Mesothelial cell of epicardium (in vitro differentiated cells): ENCODE measurements around the gene SERTAD3. TPM values are rescaled to one million over a fixed set of nuclear protein-coding genes. Genes with fewer than 3 reads are reported as not detected.
"Not testable (repeated sequence)": the region's sequence is repeated elsewhere in the genome, so short reads cannot be mapped to it uniquely, and the experiment has no call there.

Experiments
- DNase-seq, 2 experiments: peaks; one replicate each; pipeline ENCODE4 v3.0.0; 2021; ENCODE audit warnings: low spot score in 2 of 2; ENCODE audit not compliant: unreplicated experiment in 2 of 2
- H3K27ac Mint-ChIP-seq: 2 replicates; pipeline ENCODE4 v1.8.0; 2021; ENCODE audit warnings: mixed read lengths
- H3K27me3 Mint-ChIP-seq: 2 replicates; pipeline ENCODE4 v1.8.0; 2021; ENCODE audit warnings: low read depth, mixed read lengths
- H3K36me3 Mint-ChIP-seq: 2 replicates; pipeline ENCODE4 v1.8.0; 2021; ENCODE audit warnings: mixed read lengths
- H3K4me1 Mint-ChIP-seq: 2 replicates; pipeline ENCODE4 v1.8.0; 2021; ENCODE audit warnings: mixed read lengths
- H3K4me3 Mint-ChIP-seq: 2 replicates; pipeline ENCODE4 v1.8.0; 2021; ENCODE audit warnings: mild to moderate bottlenecking, moderate library complexity, mixed read lengths
- H3K9me3 Mint-ChIP-seq: 2 replicates; pipeline ENCODE4 v1.8.0; 2021; ENCODE audit warnings: mixed read lengths
- CTCF ChIP-seq: fragments of 200-600 bp; sonication (generic); IDR thresholded peaks from one replicate; pipeline ENCODE4 v1.5.0; 2021; ENCODE audit warnings: antibody characterized with exemption; ENCODE audit not compliant: unreplicated experiment
- total RNA-seq: library from RNA; stranded (reverse); gene quantifications from 3 replicates; pipeline ENCODE4 v1.2.1, GENCODE V29; 2021

Gene SERTAD3
- total RNA-seq, 1 donor from 2014 or later: 70.0 TPM

- TF ChIP-seq CTCF: no peak
- Mint-ChIP-seq H3K9me3 (no peaks in the 10 kb centered on the region), H3K27me3 (no peaks in the 10 kb centered on the region), H3K36me3 (no peaks in the 10 kb centered on the region), H3K4me1 (peaks cover 12% of the 10 kb centered on the region), H3K27ac (no peak overlapping the region), H3K4me3 (no peak overlapping the region)
- DNase-seq: no peak
Observed at GRCh38 chr19:40412866-40413265, 31.3 kb downstream of the SERTAD3 start.

GRCh38 chr19:40411958-40412499 is 32.1 kb downstream of the SERTAD3 start:
- H3K27ac Mint-ChIP-seq: no peak overlapping the region
- no peak for DNase-seq

GRCh38 chr19:40411125-40411842 is 32.9 kb downstream of the SERTAD3 start:
- Mint-ChIP-seq H3K9me3 (no peaks in the 10 kb centered on the region), H3K27ac (no peak overlapping the region), H3K4me1 (peaks cover 7% of the 10 kb centered on the region), H3K36me3 (no peaks in the 10 kb centered on the region), H3K4me3 (no peak overlapping the region), H3K27me3 (no peaks in the 10 kb centered on the region)
- TF ChIP-seq CTCF: no peak
- no peak for DNase-seq

More at GRCh38 chr19:40411958-40412499, 32.1 kb downstream of the SERTAD3 start:
- no peak for TF ChIP-seq CTCF
- Mint-ChIP-seq H3K4me3 (no peak overlapping the region), H3K4me1 (peaks cover 10% of the 10 kb centered on the region), H3K36me3 (no peaks in the 10 kb centered on the region), H3K27me3 (no peaks in the 10 kb centered on the region), H3K9me3 (no peaks in the 10 kb centered on the region)

- no peak for DNase-seq
Observed at GRCh38 chr19:40410030-40410389, 34.1 kb downstream of the SERTAD3 start.

GRCh38 chr19:40408598-40408925 is 35.6 kb downstream of the SERTAD3 start:
- H3K27me3 Mint-ChIP-seq, H3K4me3 Mint-ChIP-seq, H3K36me3 Mint-ChIP-seq, H3K4me1 Mint-ChIP-seq, H3K9me3 Mint-ChIP-seq, DNase-seq, H3K27ac Mint-ChIP-seq: not testable (repeated sequence)

More at GRCh38 chr19:40410030-40410389, 34.1 kb downstream of the SERTAD3 start:
- H3K27ac Mint-ChIP-seq: no peak overlapping the region
- TF ChIP-seq CTCF: no peak
- H3K36me3 Mint-ChIP-seq: no peaks in the 10 kb centered on the region
- no peak overlapping the region for H3K4me3 Mint-ChIP-seq
- H3K9me3 Mint-ChIP-seq: no peaks in the 10 kb centered on the region
- H3K27me3 Mint-ChIP-seq: no peaks in the 10 kb centered on the region
- H3K4me1 Mint-ChIP-seq: peaks cover 7% of the 10 kb centered on the region

- Mint-ChIP-seq H3K27ac (no peak overlapping the region), H3K4me3 (no peak overlapping the region), H3K9me3 (no peaks in the 10 kb centered on the region), H3K4me1 (peaks cover 4% of the 10 kb centered on the region), H3K36me3 (no peaks in the 10 kb centered on the region), H3K27me3 (no peaks in the 10 kb centered on the region)
- DNase-seq: no peak
- no peak for TF ChIP-seq CTCF
Observed at GRCh38 chr19:40407714-40408597, 36.2 kb downstream of the SERTAD3 start.
